Common myeloid progenitor, CD34-positive (primary cell): ENCODE data around the gene NCOA7.

Experiments
- CTCF ChIA-PET: fragments of 350-600 bp; sonication (Branson Sonifier 250); formaldehyde crosslinking; loops from one replicate; lab custom pipeline; 2021; ENCODE audit warnings: antibody characterized with exemption; lab: Charles Lee
- POLR2A ChIA-PET: fragments of 350-600 bp; sonication (Branson Sonifier 250); formaldehyde crosslinking; loops from one replicate; lab custom pipeline; 2021; ENCODE audit warnings: antibody characterized with exemption; lab: Charles Lee
- DNase-seq, 3 donors: peaks; one replicate each; pipeline versions ENCODE4 v3.0.0 to v3.0.0-alpha.2; 2013
- H3K27ac ChIP-seq, 2 experiments: 1 replicate in 1 of 2; 2 replicates in 1 of 2; pipeline ENCODE4 v1.7.0; 2013; ENCODE audit warnings: inconsistent platforms in 2 of 2, low read length in 2 of 2, mild to moderate bottlenecking in 2 of 2, low read depth in 1 of 2, moderate library complexity in 1 of 2; ENCODE audit not compliant: severe bottlenecking in 2 of 2, insufficient read depth in 1 of 2, poor library complexity in 1 of 2
- H3K27me3 ChIP-seq, 5 experiments: replicated peaks in 2 of 5; 1 replicate in 3 of 5; 2 replicates in 2 of 5; pipeline versions ENCODE4 v1.6.1 to v1.7.0; 2013; ENCODE audit warnings: low read length in 4 of 5, mild to moderate bottlenecking in 2 of 5, moderate library complexity in 2 of 5, inconsistent platforms in 1 of 5; ENCODE audit not compliant: insufficient read depth in 5 of 5, control insufficient read depth in 4 of 5
- H3K36me3 ChIP-seq, 4 experiments: 1 replicate in 2 of 4; 2 replicates in 2 of 4; pipeline versions ENCODE4 v1.6.1 to v1.7.0; 2013; ENCODE audit warnings: low read length in 3 of 4, control low read depth in 1 of 4, mild to moderate bottlenecking in 1 of 4; ENCODE audit not compliant: control insufficient read depth in 4 of 4, insufficient read depth in 4 of 4
- H3K4me1 ChIP-seq, 4 experiments: 1 replicate in 3 of 4; 2 replicates in 1 of 4; pipeline versions ENCODE4 v1.6.1 to v1.7.1; 2013; ENCODE audit warnings: low read length in 3 of 4, mild to moderate bottlenecking in 3 of 4, control low read depth in 1 of 4, inconsistent platforms in 1 of 4, moderate library complexity in 1 of 4; ENCODE audit not compliant: control insufficient read depth in 4 of 4, insufficient read depth in 4 of 4; ENCODE audit errors: control extremely low read depth in 1 of 4
- H3K4me3 ChIP-seq, 7 experiments: 1 replicate in 4 of 7; 2 replicates in 3 of 7; pipeline versions ENCODE4 v1.5.1 to v1.7.0; 2013; ENCODE audit warnings: mild to moderate bottlenecking in 7 of 7, low read length in 6 of 7, moderate library complexity in 6 of 7, inconsistent platforms in 2 of 7, low read depth in 2 of 7, control low read depth in 1 of 7; ENCODE audit not compliant: insufficient read depth in 4 of 7, control insufficient read depth in 1 of 7; ENCODE audit errors: extremely low read depth in 1 of 7
- H3K9me3 ChIP-seq, 5 experiments: 1 replicate in 4 of 5; 2 replicates in 1 of 5; pipeline versions ENCODE4 v1.6.1 to v1.7.1; 2013; ENCODE audit warnings: low read length in 4 of 5, mild to moderate bottlenecking in 2 of 5, inconsistent platforms in 1 of 5, low read depth in 1 of 5, moderate library complexity in 1 of 5; ENCODE audit not compliant: control insufficient read depth in 4 of 5, insufficient read depth in 2 of 5; ENCODE audit errors: control extremely low read depth in 1 of 5
- WGBS: methylation state at CpG from one replicate; pipeline ENCODE4 v1.1.5; 2013; ENCODE audit not compliant: insufficient coverage; 5-methylcytosine and 5-hydroxymethylcytosine counted together

Gene NCOA7

GRCh38 chr6:125816828-125817280 is 26.1 kb downstream of the NCOA7 start:
- WGBS = no CpG with 5 or more reads among the region's 1 CpG
- no peaks in the 10 kb centered on the region for H3K27me3 ChIP-seq
- POLR2A ChIA-PET = no interaction called here

GRCh38 chr6:125818225-125818657 is 27.5 kb downstream of the NCOA7 start:
- Histone ChIP-seq H3K27ac (peak overlapping the region in 1 of 2 experiments; percentile 14), H3K9me3 (no peaks in the 10 kb centered on the region), H3K36me3 (peaks cover 2 to 25% (median 10%) of the 10 kb centered on the region in 4 experiments), H3K4me3 (peak overlapping the region in 3 of 7 experiments; percentile 2 to 25 (median 25)), H3K27me3 (no peaks in the 10 kb centered on the region), H3K4me1 (peaks cover 13 to 86% (median 42%) of the 10 kb centered on the region in 4 experiments)
- no peak for DNase-seq
- WGBS = 63% methylated on average over 2 of the region's 2 CpGs
- POLR2A ChIA-PET = no interaction called here
- CTCF ChIA-PET = interaction anchor here (0.6 to 1.7 kb wide), 6 partner anchors 9 to 141 kb away, joined by 3 to 6 read pairs (median 4); partner anchors contain the start of gene NCOA7

More at GRCh38 chr6:125816828-125817280, 26.1 kb downstream of the NCOA7 start:
- H3K9me3 ChIP-seq = no peaks in the 10 kb centered on the region
- CTCF ChIA-PET = interaction anchor here (1.2 to 1.7 kb wide), 2 partner anchors 9 to 25 kb away, joined by 3 to 6 read pairs; partner anchors contain the start of gene NCOA7
- H3K4me3 ChIP-seq = no peak overlapping the region
- H3K27ac ChIP-seq = no peak overlapping the region
- no peak for DNase-seq
- H3K36me3 ChIP-seq = peaks cover 2 to 25% (median 11%) of the 10 kb centered on the region in 4 experiments
- peaks cover 15 to 87% (median 52%) of the 10 kb centered on the region in 4 experiments for H3K4me1 ChIP-seq

GRCh38 chr6:125818772-125819260 is 28.1 kb downstream of the NCOA7 start:
- H3K27me3 ChIP-seq = no peaks in the 10 kb centered on the region
- POLR2A ChIA-PET = no interaction called here

GRCh38 chr6:125819535-125820326 is 29.0 kb downstream of the NCOA7 start:
- POLR2A ChIA-PET = no interaction called here
- H3K36me3 ChIP-seq = peaks cover 2 to 25% (median 10%) of the 10 kb centered on the region in 4 experiments
- DNase-seq = no peak
- peaks cover 15 to 79% (median 36%) of the 10 kb centered on the region in 4 experiments for H3K4me1 ChIP-seq
- CTCF ChIA-PET = interaction anchor here (0.7 to 4.9 kb wide), 6 partner anchors 10 to 30 kb away, joined by 3 to 24 read pairs (median 6); partner anchors contain the start of gene NCOA7
- no peak overlapping the region for H3K27ac ChIP-seq
- WGBS = 81% methylated on average over 3 of the region's 4 CpGs
- H3K4me3 ChIP-seq = no peak overlapping the region
- no peaks in the 10 kb centered on the region for H3K27me3 ChIP-seq
- H3K9me3 ChIP-seq = no peaks in the 10 kb centered on the region

More at GRCh38 chr6:125818772-125819260, 28.1 kb downstream of the NCOA7 start:
- CTCF ChIA-PET = interaction anchor here (1.0 to 1.4 kb wide), 3 partner anchors 9 to 127 kb away, joined by 3 to 4 read pairs (median 4); no protein-coding TSS in a partner anchor
- peak overlapping the region in 1 of 2 experiments; percentile 18 for H3K27ac ChIP-seq
- peak overlapping the region in 1 of 7 experiments; percentile 25 for H3K4me3 ChIP-seq
- WGBS = 100% methylated on average over 1 of the region's 4 CpGs
- H3K9me3 ChIP-seq = no peaks in the 10 kb centered on the region
- peaks cover 15 to 87% (median 42%) of the 10 kb centered on the region in 4 experiments for H3K4me1 ChIP-seq
- no peak for DNase-seq
- peaks cover 2 to 25% (median 10%) of the 10 kb centered on the region in 4 experiments for H3K36me3 ChIP-seq

- CTCF ChIA-PET = interaction anchor here (1.1 to 4.9 kb wide), 3 partner anchors 12 to 35 kb away, joined by 3 to 24 read pairs (median 5); no protein-coding TSS in a partner anchor
- WGBS = 17% methylated on average over 1 of the region's 3 CpGs
- Histone ChIP-seq H3K4me1 (peaks cover 12 to 65% (median 28%) of the 10 kb centered on the region in 4 experiments), H3K9me3 (no peaks in the 10 kb centered on the region), H3K36me3 (peaks cover 2 to 21% (median 10%) of the 10 kb centered on the region in 4 experiments), H3K27me3 (no peaks in the 10 kb centered on the region), H3K4me3 (peak overlapping the region in 1 of 7 experiments; percentile 7), H3K27ac (no peak overlapping the region)
- peak in 1 of 3 donors; percentile 63 for DNase-seq
- POLR2A ChIA-PET = no interaction called here
These were observed 31.1 kb downstream of the NCOA7 start for GRCh38 chr6:125821825-125822281.

GRCh38 chr6:125823180-125823579 is 32.4 kb downstream of the NCOA7 start:
- Histone ChIP-seq H3K4me3 (no peak overlapping the region), H3K9me3 (no peaks in the 10 kb centered on the region), H3K27me3 (no peaks in the 10 kb centered on the region), H3K27ac (no peak overlapping the region), H3K4me1 (peaks cover 10 to 62% (median 33%) of the 10 kb centered on the region in 4 experiments), H3K36me3 (peaks cover 0 to 18% (median 11%) of the 10 kb centered on the region in 4 experiments)
- WGBS = 100% methylated on average over 2 of the region's 2 CpGs
- DNase-seq = no peak
- POLR2A ChIA-PET = interaction anchor here (1.2 kb wide), 1 partner anchor 10 kb away, joined by 3 read pairs; no protein-coding TSS in a partner anchor
- CTCF ChIA-PET = interaction anchor here (0.8 to 4.9 kb wide), 6 partner anchors 13 to 83 kb away, joined by 3 to 24 read pairs (median 3); partner anchors contain the start of gene NCOA7
